GM10266 (cell line): ENCODE measurements around the gene SIGLEC11.
"Not testable (repeated sequence)": the region's sequence is repeated elsewhere in the genome, so short reads cannot be mapped to it uniquely, and the experiment has no call there.

Experiments
- DNase-seq: peaks from one replicate; pipeline ENCODE4 v3.0.0; 2012; ENCODE audit errors: extremely low spot score
- CTCF ChIP-seq: IDR thresholded peaks from 2 replicates; pipeline ENCODE4 v1.5.1; 2012; ENCODE audit warnings: mild to moderate bottlenecking, low read depth; ENCODE audit not compliant: control insufficient read depth, insufficient read depth; ENCODE audit errors: missing control alignments

The SIGLEC11 gene

DNA sequence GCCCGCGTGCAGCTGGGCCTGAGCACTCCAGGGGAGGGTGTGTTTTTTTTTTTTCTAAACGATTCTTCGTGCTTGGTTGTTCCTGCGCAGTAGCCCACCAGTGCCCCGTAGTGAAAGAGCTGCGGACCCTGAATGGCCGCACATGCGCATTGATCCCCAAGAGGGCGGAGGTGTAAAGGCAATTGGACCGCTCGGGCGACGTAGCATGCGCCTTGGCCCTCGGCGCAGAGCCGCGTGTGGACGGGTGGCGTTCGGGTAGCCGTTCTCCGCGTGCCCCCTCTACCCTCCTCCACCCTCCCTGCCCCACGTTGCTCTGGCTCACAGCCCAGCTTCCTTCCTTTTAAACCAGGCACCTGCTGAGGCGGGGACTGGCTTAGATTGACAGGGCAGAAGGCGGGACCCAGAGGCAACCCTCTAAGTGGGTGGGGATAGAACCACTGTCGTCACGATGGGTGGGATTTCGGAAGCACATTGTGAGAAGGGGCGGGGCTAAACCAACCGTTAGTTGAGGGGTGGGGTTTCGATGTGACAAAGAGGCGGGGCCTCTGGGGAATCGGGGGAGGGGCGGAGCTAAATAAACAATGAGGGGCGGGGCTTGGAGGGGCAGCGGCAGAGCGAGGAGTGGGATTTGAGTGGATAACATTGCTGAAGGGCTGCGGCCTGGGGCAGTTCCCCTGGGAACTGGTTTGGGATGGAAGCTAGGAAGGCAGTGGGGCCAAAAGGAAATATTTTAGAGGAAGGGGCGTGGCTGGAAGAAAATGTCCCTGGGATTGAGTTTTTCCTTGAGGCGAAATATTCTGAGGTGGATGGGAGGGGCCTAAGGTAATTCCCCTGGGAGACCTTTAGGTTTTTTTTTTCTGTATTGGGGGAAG, 31.1 kb downstream of the SIGLEC11 start:
- no peak for TF ChIP-seq CTCF
- peak; percentile 97 for DNase-seq

DNA sequence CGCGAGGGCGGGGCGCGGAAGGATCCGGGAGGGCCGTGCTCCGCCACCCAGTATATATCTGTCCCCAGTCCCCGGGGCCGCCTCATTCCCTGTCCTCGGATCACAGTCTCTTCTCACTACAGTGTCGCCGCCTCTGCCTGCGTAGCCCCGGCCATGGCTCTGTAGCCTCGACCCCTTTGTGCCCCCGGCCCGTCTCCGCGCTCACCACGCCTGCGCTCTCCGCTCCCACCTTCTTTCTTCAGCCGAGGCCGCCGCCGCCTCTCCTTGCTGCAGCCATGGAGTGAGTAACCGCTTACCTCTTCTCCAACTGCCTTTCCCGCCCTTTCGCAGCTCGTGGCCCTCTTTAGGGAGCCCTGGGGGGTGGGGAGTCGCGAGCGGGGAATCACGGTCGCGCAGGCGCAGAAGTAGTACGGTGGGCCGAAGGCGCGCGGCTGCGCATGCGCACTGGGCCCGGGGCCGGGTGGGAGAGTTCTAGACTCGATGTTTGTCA, 31.8 kb downstream of the SIGLEC11 start, which contains the start of the genes ATF5 and NUP62:
Gene ATF5 (plus strand): TSS at position 85 of the 490 bp plus-strand sequence. CDS start 1,646 bp downstream, outside the sequence.
Gene NUP62 (minus strand): TSS at position 384 of the 490 bp plus-strand sequence. CDS start 19,697 bp downstream, outside the sequence.
- peak; percentile 94 for DNase-seq
- TF ChIP-seq CTCF, result no peak

DNA sequence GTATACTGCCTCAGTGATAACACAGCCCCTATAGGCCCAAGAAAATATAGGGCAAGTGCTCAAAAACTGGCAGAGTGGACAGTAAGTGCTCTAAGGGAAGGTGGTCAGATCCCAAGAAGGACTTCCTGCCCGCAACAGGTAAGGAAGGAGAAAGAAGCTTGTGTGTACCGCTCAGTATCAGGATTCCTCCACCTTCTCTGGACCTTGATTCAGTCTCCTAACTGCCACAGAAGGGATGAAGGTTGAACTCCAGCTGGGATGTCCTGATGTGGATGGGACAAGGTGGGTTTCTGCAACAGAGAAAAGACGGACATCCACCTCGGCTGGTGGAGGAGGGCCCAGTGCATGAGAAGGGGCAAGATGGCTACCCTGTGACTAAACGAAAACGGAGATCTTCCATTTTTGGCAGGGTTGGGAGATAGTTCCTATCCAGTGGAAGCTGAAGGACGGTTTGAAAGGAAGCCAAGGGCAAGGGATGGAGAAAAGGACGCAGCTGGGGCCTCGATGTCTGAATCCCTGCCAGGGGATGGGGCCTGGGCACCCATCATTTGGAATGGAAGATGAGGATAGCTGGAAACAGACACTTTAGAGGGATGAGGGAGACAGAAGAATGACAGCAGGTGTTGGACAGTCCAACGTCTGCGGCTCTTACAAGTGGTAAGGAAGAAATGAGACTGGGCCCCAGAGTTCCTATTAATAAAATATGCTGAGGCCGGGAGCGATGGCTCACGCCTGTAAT, 33.3 kb downstream of the SIGLEC11 start:
- no peak for DNase-seq
- no peak for TF ChIP-seq CTCF

GRCh38 chr19:49926515-49926914, 34.5 kb downstream of the SIGLEC11 start:
- no peak for TF ChIP-seq CTCF
- DNase-seq, result no peak

DNA sequence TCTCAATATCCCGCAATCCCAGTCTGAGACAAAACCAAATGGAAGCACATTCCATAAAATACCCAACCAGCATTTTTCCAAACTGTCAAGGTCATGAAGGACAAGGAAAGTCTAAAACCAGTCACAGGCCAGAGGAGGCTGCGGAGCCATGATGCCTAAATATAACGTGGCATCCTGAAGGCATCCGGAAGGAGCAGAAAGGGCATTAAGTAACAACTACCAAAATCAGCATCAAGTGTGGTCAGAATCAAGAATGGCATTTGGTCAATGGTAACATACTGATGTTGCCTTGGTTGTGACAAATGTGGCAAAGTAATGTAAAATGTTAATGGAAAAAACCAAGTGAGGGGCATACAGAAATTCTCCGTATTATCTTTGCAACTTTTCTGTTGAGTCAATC, 35.5 kb downstream of the SIGLEC11 start:
- no peak for DNase-seq
- no peak for TF ChIP-seq CTCF

GRCh38 chr19:49924881-49925210, 36.1 kb downstream of the SIGLEC11 start:
- DNase-seq, result not testable (repeated sequence)

DNA sequence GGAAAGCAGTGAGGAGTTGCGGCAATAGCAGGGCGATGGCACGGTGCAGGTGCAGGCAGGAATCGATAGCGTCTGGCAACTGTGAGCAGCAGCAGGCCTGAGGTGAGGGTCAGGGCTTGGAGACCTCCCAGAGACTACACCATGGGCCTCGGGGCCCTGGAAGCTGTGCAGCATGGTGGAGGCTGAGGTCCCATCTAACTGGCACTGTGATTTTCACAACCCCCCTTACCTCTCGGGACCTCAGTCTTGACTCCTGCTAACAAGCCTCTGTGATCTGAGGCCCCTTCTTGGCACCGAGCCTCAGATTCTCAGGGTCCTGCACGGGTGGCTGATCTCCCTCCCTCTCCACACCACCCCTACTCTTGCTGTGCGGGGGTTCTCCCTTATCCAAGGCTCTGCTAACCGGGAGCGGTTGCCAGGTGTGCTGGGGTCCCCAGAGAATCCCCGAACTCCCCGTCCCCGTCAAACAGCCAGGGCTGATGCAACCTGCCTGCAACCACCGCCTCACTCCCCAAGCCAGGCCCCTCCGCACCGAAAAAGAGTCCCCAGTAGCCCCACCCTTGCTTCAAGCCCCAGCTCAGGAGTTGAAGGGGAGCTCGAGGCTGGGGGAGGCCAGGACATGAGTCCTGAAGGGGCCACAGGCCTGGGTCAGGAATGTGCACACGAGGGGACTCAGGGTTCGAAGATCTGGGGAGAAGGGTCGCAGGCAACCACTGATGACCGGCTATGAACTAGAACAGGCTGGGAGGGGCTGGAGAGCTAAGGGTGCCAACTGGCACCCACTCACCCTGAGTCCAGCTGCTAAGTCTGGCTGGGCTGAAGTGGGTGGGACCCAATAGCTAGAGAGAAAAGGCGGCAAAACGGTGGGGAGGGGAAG, 36.7 kb downstream of the SIGLEC11 start:
- no peak for TF ChIP-seq CTCF
- DNase-seq, result no peak
